GM23248 (cell line): ENCODE measurements around the gene PTPRN2. TPM values are rescaled to one million over a fixed set of nuclear protein-coding genes. Genes with fewer than 3 reads are reported as not detected.

ENCODE experiments used
- DNase-seq: peaks from one replicate; pipeline ENCODE4 v3.0.0-alpha.2; 2015
- H2AFZ ChIP-seq: fragments of 200-600 bp; sonication (generic); 2 replicates; pipeline ENCODE4 v1.6.1; 2016; ENCODE audit warnings: antibody characterized with exemption
- H3F3A ChIP-seq: fragments of 200-600 bp; sonication (generic); 2 replicates; pipeline ENCODE4 v1.6.1; 2016; ENCODE audit warnings: mild to moderate bottlenecking, antibody characterized with exemption, mixed run types; ENCODE audit not compliant: insufficient read depth
- H3K27ac ChIP-seq: fragments of 200-600 bp; sonication (generic); 2 replicates; pipeline ENCODE4 v1.5.1; 2016; ENCODE audit warnings: mild to moderate bottlenecking
- H3K27me3 ChIP-seq: fragments of 200-600 bp; sonication (generic); replicated peaks from 2 replicates; pipeline ENCODE4 v1.6.1; 2016; ENCODE audit warnings: mild to moderate bottlenecking; ENCODE audit not compliant: insufficient read depth
- H3K36me3 ChIP-seq: fragments of 200-600 bp; sonication (generic); 2 replicates; pipeline ENCODE4 v1.6.1; 2016; ENCODE audit warnings: low read depth, mild to moderate bottlenecking
- H3K4me1 ChIP-seq: fragments of 200-600 bp; sonication (generic); 2 replicates; pipeline ENCODE4 v1.6.1; 2016; ENCODE audit warnings: mild to moderate bottlenecking; ENCODE audit not compliant: insufficient read depth
- H3K4me2 ChIP-seq: fragments of 200-600 bp; sonication (generic); one replicate; pipeline ENCODE4 v1.6.1; 2016; ENCODE audit warnings: mild to moderate bottlenecking; ENCODE audit not compliant: unreplicated experiment
- H3K4me3 ChIP-seq: fragments of 200-600 bp; sonication (generic); 2 replicates; pipeline ENCODE4 v1.5.1; 2016; ENCODE audit warnings: mild to moderate bottlenecking
- H3K79me2 ChIP-seq: fragments of 200-600 bp; sonication (generic); 2 replicates; pipeline ENCODE4 v1.6.1; 2016; ENCODE audit warnings: mild to moderate bottlenecking; ENCODE audit not compliant: insufficient read depth
- H3K9ac ChIP-seq: fragments of 200-600 bp; sonication (generic); 2 replicates; pipeline ENCODE4 v1.6.1; 2016; ENCODE audit warnings: mild to moderate bottlenecking
- H3K9me2 ChIP-seq: fragments of 200-600 bp; sonication (generic); 2 replicates; pipeline ENCODE4 v1.6.1; 2016; ENCODE audit warnings: mixed run types, mild to moderate bottlenecking, moderate library complexity; ENCODE audit not compliant: insufficient read depth
- H3K9me3 ChIP-seq: fragments of 200-600 bp; sonication (generic); one replicate; pipeline ENCODE4 v1.6.1; 2017; ENCODE audit warnings: low read depth
- H4K20me1 ChIP-seq: fragments of 200-600 bp; sonication (generic); 2 replicates; pipeline ENCODE4 v1.6.0; 2016; ENCODE audit not compliant: insufficient read depth
- EZH2 ChIP-seq: fragments of 200-600 bp; sonication (generic); IDR thresholded peaks from 2 replicates; pipeline ENCODE4 v1.6.1; 2018; ENCODE audit warnings: antibody characterized with exemption, mild to moderate bottlenecking; ENCODE audit not compliant: insufficient read depth, poor library complexity, severe bottlenecking
- EZH2phosphoT487 ChIP-seq: fragments of 200-600 bp; sonication (generic); IDR thresholded peaks from 2 replicates; pipeline ENCODE4 v1.6.1; 2018; ENCODE audit warnings: antibody characterized with exemption, moderate library complexity, mild to moderate bottlenecking, low read depth; ENCODE audit not compliant: insufficient read depth
- WGBS, 2 experiments: methylation state at CpG; one replicate each; pipeline ENCODE4 v1.1.6; 2015 to 2017; ENCODE audit warnings: low lambda C conversion rate in 2 of 2, low coverage in 1 of 2; ENCODE audit errors: missing lambda C conversion rate in 2 of 2; 5-methylcytosine and 5-hydroxymethylcytosine counted together
- in situ Hi-C: fragments of 300-500 bp; cut with MboI; formaldehyde crosslinking; loops from 2 replicates; pipeline ENCODE4 v1.15.0; 2020
- polyA plus RNA-seq: library from polyadenylated mRNA; unstranded; fragments of >200 nt; fragmentation: Nextera tagmentation; extraction: Ambion mirVana; gene quantifications from 2 replicates; pipeline ENCODE4 v1.2.1, GENCODE V29; 2016
- total RNA-seq: library from RNA; depleted of rRNA; stranded (reverse); fragments of >200 nt; shearing (Covaris generic); gene quantifications from 2 replicates; pipeline ENCODE4 v1.2.3, GENCODE V29; 2014

Gene PTPRN2
- total and polyA plus RNA-seq, 2 experiments from 2014 or later, result 0.13 TPM; not detected in 1

DNA sequence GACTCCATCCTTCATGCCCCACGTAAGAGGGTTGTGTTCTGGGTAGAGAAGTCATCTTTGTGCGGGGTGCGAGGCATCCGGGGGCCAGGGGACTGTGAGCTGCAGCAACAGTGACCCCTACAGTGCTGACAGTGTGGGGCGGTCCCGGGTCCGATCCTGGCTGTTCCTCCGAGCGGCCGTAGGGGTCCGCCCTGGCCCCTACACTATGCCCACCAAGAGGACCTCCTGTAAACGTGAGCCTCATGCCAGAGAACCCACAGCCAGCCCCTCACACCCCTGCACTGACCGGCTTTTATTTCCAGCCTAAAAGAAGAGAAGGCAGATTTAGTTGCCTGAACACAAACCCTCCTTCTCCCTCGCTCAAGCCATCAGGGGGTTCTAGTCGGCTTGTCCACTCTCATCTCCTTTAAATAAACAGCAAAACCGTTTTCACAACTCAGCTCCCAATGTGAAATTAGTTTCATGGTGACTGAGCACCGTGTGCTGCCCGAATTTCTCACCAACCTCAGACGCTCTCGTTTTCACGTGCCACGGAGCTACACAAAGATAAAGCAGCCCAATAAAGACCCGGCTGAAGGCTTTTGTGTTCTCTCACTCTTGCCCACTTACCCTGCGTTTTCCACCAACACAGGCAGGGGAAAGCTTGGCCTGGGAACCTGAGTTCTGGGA lies 588.6 kb downstream of the PTPRN2 start:
- in situ Hi-C loops, result no loop called here
- H3K9me2 ChIP-seq, result no peaks in the 10 kb centered on the region
- 45 to 48% methylated on average over 24 of the region's 24 CpGs for WGBS, 2 experiments
- no peaks in the 10 kb centered on the region for H3K4me1 ChIP-seq
- H4K20me1 ChIP-seq, result no peaks in the 10 kb centered on the region
- no peaks in the 10 kb centered on the region for H3F3A ChIP-seq
- no peaks in the 10 kb centered on the region for H3K79me2 ChIP-seq
- H3K27me3 ChIP-seq, result no peaks in the 10 kb centered on the region
- H3K9me3 ChIP-seq, result no peaks in the 10 kb centered on the region
- H3K4me2 ChIP-seq, result no peak overlapping the region
- no peak overlapping the region for H3K4me3 ChIP-seq
- no peak overlapping the region for H3K9ac ChIP-seq
- H2AFZ ChIP-seq, result no peak overlapping the region
- no peak overlapping the region for H3K27ac ChIP-seq
- TF ChIP-seq EZH2, result no peak
- no peak for TF ChIP-seq EZH2phosphoT487
- no peaks in the 10 kb centered on the region for H3K36me3 ChIP-seq
- no peak for DNase-seq

DNA sequence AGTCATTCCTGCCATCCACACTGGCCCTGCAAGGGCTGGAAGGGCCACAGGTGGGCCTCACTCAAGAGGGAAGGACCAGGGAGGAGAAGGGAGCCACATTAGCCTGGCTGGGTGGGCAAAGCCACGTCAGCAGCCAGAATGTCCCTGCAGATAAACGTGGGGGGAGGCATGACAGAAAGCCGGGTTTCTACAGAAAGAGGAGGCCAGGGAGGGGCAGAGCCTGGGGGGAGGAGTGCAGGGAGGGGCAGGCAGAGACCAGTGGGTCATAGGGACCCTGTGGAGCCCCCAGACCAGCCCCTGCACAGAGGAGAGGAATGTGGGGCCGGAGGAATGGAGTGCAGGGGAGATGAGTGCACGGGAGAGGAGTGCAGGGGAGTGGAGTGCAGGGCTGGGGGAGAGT lies 590.2 kb downstream of the PTPRN2 start:
- H3K9ac ChIP-seq, result no peak overlapping the region
- H3K79me2 ChIP-seq, result no peaks in the 10 kb centered on the region
- no peaks in the 10 kb centered on the region for H3K9me3 ChIP-seq
- H3K27me3 ChIP-seq, result no peaks in the 10 kb centered on the region
- WGBS, 2 experiments, result 8 to 10% methylated on average over 3 to 5 of the region's 5 CpGs
- no peak overlapping the region for H3K4me2 ChIP-seq
- H2AFZ ChIP-seq, result no peak overlapping the region
- H3K27ac ChIP-seq, result no peak overlapping the region
- H3K4me3 ChIP-seq, result no peak overlapping the region
- H3K36me3 ChIP-seq, result no peaks in the 10 kb centered on the region
- no peak for TF ChIP-seq EZH2phosphoT487
- H3F3A ChIP-seq, result no peaks in the 10 kb centered on the region
- no peak for DNase-seq
- H3K9me2 ChIP-seq, result no peaks in the 10 kb centered on the region
- H4K20me1 ChIP-seq, result no peaks in the 10 kb centered on the region
- in situ Hi-C loops, result no loop called here
- H3K4me1 ChIP-seq, result no peaks in the 10 kb centered on the region

DNA sequence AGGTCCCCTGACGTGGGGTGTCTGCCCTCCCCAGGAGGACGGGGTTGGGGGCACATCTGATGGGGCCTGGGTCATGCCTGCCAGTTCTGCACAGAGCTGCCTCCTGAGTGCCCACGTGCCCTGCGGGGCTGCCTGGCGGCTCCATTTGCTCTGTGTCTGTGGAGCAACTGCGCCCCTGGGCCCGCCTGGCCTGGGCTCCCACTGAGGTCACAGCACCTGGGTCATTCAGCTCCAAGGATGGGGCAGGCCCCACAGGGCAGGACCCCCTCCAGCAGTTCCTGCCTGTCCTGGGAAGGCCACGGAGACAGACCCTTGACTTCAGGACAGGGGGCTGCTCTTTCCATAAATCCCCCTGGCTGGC lies 590.6 kb downstream of the PTPRN2 start:
- Histone ChIP-seq H3K4me3 (no peak overlapping the region), H3K27ac (no peak overlapping the region), H3K9ac (no peak overlapping the region), H2AFZ (no peak overlapping the region), H3K9me3 (no peaks in the 10 kb centered on the region), H3F3A (no peaks in the 10 kb centered on the region), H3K36me3 (no peaks in the 10 kb centered on the region), H3K4me2 (no peak overlapping the region), H3K27me3 (no peaks in the 10 kb centered on the region), H3K4me1 (no peaks in the 10 kb centered on the region), H3K79me2 (no peaks in the 10 kb centered on the region), H4K20me1 (no peaks in the 10 kb centered on the region), H3K9me2 (no peaks in the 10 kb centered on the region)
- WGBS, 2 experiments, result 39 to 40% methylated on average over 6 to 8 of the region's 8 CpGs
- in situ Hi-C loops, result no loop called here
- DNase-seq, result no peak
- TF ChIP-seq EZH2, result no peak

- in situ Hi-C loops, result no loop called here
- no peak overlapping the region for H3K9ac ChIP-seq
- H2AFZ ChIP-seq, result no peak overlapping the region
- H3K36me3 ChIP-seq, result no peaks in the 10 kb centered on the region
- no peak for DNase-seq
- no peak overlapping the region for H3K27ac ChIP-seq
- no peaks in the 10 kb centered on the region for H3K9me3 ChIP-seq
- H3K4me2 ChIP-seq, result no peak overlapping the region
- WGBS, 2 experiments, result 23 to 26% methylated on average over 15 to 16 of the region's 16 CpGs
- H3K79me2 ChIP-seq, result no peaks in the 10 kb centered on the region
- no peak overlapping the region for H3K4me3 ChIP-seq
- H3K9me2 ChIP-seq, result no peaks in the 10 kb centered on the region
- H3K27me3 ChIP-seq, result no peaks in the 10 kb centered on the region
- no peaks in the 10 kb centered on the region for H3K4me1 ChIP-seq
- TF ChIP-seq EZH2phosphoT487 (no peak), EZH2 (no peak)
- H3F3A ChIP-seq, result no peaks in the 10 kb centered on the region
- no peaks in the 10 kb centered on the region for H4K20me1 ChIP-seq
These were observed 591.1 kb downstream of the PTPRN2 start for GRCh38 chr7:157996359-157997079.

DNA sequence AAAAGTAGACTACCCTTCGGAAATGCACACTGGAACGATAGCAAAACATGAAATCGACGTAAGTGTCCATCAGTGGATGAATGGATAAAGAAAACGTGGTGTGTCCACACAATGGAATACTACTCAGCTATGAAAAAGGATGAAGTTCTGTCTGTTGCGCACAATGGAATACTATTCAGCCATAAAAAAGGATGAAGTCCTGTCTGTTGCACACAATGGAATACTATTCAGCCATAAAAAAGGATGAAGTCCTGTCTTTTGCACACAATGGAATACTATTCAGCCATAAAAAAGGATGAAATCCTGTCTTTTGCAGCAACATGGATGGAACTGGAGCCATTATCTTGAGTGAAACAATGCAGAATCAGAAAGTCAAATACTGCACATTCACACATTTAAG lies 591.8 kb downstream of the PTPRN2 start:
- 31% methylated on average over 6 of the region's 6 CpGs for WGBS, 2 experiments
- H3K4me3 ChIP-seq, result no peak overlapping the region
- no peaks in the 10 kb centered on the region for H3F3A ChIP-seq
- H3K79me2 ChIP-seq, result no peaks in the 10 kb centered on the region
- no peak overlapping the region for H3K4me2 ChIP-seq
- in situ Hi-C loops, result no loop called here
- no peaks in the 10 kb centered on the region for H4K20me1 ChIP-seq
- no peaks in the 10 kb centered on the region for H3K9me3 ChIP-seq
- H2AFZ ChIP-seq, result no peak overlapping the region
- H3K36me3 ChIP-seq, result no peaks in the 10 kb centered on the region
- DNase-seq, result no peak
- no peak overlapping the region for H3K27ac ChIP-seq
- H3K27me3 ChIP-seq, result no peaks in the 10 kb centered on the region
- TF ChIP-seq EZH2, result no peak
- TF ChIP-seq EZH2phosphoT487, result no peak
- H3K4me1 ChIP-seq, result no peaks in the 10 kb centered on the region
- no peaks in the 10 kb centered on the region for H3K9me2 ChIP-seq
- no peak overlapping the region for H3K9ac ChIP-seq
